GM21515 (cell line): ENCODE results near the gene RIN2.

Source experiments
- ATAC-seq: cut with Tn5 transposase; IDR thresholded peaks from one replicate; pipeline ENCODE4 v1.9.1; 2021; ENCODE audit not compliant: unreplicated experiment

Gene RIN2

DNA sequence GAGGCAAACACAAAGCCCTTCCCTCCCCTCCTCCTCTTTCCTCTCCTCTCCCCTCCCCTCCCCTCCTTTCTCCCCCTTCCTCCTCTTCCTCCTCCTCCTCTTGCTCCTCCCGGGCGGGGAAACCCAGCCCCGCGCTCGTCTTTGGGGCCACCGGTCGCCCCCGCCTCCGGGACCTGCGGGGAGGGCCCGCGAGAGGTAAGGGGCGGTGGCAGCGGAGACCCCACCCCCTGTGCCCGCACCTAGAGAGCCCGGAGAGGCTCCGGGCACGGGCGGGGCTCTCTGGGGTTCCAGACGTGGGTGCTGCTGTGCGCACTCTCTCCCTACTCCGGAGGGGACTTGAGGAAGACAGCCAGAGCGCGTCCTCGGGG is at the start of gene RIN2:
Gene RIN2, plus strand, starts transcription at position 126 of the 368 bp plus-strand sequence. CDS start 131,344 bp downstream, outside the sequence.
- no peak for ATAC-seq

DNA sequence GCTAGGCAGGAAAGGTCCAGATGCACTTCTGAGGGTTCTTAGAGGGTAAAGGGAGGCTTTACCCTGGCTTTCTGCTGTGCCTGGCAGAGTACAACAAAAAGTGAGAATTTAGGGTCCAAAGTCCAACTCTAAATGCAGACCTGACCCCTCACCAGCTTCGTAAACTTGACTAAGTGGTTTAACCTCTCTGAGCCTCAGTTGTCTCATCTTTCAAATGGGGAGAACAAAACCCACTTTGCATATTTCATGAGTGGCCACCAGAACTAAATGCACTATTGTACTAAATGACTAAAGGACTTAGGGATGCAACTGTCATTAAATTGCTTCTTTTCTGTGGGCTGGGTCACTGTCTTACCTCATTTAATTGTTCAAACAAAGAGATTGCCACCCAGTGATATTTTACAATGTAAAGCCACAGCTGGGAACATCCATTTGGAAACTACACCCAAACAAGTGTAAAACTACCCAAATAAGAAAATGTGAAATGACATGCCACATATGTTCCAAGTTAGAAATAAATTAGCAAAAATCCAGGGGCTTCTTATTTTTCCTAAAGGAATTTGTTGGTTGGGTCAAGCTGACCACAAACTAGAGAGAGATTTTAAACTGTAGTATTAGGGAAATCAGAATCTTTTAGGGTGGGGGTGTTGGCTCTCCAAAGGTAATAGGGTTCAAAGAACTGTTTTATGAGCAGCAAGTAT is 48.3 kb upstream of the RIN2 start:
- no peak for ATAC-seq

GRCh38 chr20:19710336-19711120 is 47.5 kb upstream of the RIN2 start:
- no peak for ATAC-seq

GRCh38 chr20:19711126-19711525 is 46.9 kb upstream of the RIN2 start:
- no peak for ATAC-seq

GRCh38 chr20:19712721-19713260 is 45.3 kb upstream of the RIN2 start:
- no peak for ATAC-seq

- no peak for ATAC-seq
Observed at GRCh38 chr20:19713822-19714578, 44.1 kb upstream of the RIN2 start.

DNA sequence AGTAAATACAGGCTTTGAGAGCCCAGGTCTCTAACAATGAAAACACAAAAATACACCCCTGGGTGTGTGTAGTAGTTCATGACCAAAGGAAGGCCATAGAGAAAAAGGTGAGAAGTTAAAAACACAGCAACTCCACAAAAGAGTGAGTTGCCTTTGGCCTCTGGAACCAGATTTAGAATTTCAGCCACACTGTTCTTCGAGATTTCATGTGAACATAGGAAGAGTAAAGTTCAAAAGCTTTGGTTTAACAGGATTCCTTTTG is 43.5 kb upstream of the RIN2 start:
- ATAC-seq, result no peak

DNA sequence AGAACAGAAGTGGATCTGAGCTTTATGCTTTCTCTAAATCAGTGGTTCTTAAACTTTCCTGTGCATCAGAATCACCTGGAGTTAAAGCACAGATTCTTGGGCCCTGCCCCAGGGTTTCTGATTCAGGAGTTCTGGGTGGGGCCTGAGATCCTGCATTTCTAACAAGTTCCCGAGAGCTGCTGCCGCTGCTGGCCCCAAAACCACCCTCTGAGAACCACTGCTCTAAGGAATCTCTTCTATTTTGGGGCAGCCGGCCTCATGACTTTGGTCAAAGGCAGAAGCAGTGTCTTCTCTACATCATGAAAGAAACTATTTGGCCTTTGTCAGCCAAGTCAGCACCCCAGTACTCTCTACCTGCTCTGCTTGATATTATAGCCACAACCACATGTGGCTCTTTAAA is 42.1 kb upstream of the RIN2 start:
- no peak for ATAC-seq

GRCh38 chr20:19718880-19719279 is 39.2 kb upstream of the RIN2 start:
- ATAC-seq, result no peak

GRCh38 chr20:19720991-19721390 is 37.1 kb upstream of the RIN2 start:
- ATAC-seq, result no peak

DNA sequence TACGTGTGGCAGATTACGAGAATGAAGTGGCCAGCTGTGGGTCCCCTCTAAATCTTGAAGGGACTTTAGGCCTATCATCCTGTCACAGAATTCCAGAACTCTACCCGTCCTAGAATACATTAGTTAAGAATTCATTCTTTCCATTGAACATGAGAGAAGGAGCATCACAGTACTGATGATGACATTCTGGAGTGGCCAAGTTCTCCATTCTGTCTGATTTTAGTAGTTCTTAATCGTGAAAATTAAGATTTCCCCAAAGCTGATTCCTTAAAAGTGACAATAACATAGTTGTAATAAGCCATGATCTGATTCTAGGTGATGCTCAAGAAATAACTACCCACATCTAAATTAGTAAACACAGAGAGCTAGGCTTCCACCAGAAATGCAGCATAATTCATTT is 35.0 kb upstream of the RIN2 start:
- no peak for ATAC-seq

GRCh38 chr20:19723813-19724430 is 34.1 kb upstream of the RIN2 start:
- no peak for ATAC-seq

DNA sequence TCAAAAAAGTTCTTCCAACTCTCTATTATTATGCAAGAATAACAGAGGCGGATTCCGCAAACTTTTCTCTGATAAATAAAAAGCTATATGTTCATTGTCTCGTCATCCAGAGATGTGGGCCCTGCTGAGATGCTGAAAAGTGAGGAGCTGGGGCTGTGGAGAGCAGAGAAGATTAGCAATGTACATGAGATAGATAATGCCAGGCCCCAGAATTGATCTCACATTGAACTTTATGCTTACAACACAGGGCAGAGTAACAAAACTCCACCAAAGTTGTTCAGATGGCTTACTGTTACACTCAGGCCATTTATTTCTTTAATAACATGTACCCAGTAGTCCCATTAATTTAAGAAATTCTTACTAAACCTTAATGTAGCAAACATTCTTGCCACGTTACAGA is 32.7 kb upstream of the RIN2 start:
- ATAC-seq, result no peak

GRCh38 chr20:19725814-19726525 is 32.1 kb upstream of the RIN2 start:
- no peak for ATAC-seq

DNA sequence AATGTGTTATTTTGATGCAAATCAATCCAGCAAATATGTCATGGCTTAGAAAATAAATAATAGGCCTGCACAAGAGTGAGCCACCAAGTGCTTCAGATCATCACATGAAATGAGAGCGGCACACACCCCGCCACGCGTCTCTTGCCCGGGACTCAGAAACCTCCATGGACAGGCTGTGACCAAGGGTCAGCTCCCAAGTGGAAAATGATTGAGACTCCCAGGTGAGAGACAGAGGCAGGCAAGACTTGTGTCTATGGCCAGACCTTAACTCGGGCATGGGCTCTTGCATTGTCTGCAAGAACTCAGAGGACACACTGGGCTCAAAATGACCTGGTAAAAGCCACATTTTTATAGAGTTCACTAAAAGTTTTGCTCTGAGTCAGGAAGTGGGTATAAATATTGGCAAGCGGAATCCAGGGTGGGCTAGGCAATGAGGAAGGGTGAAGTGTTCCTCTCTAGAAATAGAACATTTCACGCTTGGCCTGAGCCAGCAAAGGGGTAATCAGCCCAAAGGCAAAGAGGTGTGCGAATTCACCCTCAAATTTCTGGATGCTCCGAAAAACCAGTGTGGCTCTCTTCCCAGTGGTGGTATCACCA is 30.7 kb upstream of the RIN2 start:
- no peak for ATAC-seq

- ATAC-seq, result no peak
Observed at GRCh38 chr20:19729672-19730071, 28.4 kb upstream of the RIN2 start.

GRCh38 chr20:19730706-19731105 is 27.4 kb upstream of the RIN2 start:
- ATAC-seq, result no peak

- no peak for ATAC-seq
Observed at GRCh38 chr20:19734811-19735210, 23.2 kb upstream of the RIN2 start.

DNA sequence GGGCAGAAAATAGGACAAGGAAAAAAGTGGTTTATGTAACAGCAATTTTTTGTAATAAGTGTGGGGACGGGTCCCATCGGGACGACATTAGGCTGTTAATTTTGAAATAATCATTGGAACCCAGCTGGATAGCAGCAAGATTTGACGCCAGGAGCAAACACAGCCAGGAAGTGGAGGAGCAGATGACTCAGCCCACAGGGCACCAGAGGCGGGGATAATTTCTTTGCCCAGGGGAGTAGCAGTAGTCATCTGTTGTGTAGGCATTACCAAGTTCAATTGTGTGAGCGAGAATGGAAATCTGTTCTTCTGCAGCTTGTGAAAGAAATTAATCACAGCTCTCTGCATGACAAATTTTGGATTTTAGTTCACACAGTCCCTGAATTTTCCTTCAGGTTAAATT is 22.6 kb upstream of the RIN2 start:
- no peak for ATAC-seq

DNA sequence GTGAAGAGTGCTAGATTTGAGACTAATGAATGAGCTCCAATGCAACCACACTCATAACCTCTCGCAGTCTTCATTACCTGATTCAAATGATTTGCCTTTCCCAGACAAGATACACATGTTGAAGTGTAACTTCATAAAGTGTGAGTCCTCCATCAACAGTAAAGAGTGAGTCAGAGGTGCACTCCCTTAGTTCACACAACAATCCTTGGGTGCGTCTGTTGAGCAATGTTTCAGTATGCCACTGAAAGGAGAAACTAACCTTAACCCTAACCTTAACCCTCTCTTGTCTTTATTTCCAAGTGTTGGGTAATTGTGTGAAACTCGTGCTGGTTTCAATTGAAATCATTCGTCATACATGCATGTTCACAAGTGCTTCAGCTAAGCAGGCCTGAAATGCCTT is 21.0 kb upstream of the RIN2 start:
- no peak for ATAC-seq
